ENCODE results near the gene ABCB11.

DNA sequence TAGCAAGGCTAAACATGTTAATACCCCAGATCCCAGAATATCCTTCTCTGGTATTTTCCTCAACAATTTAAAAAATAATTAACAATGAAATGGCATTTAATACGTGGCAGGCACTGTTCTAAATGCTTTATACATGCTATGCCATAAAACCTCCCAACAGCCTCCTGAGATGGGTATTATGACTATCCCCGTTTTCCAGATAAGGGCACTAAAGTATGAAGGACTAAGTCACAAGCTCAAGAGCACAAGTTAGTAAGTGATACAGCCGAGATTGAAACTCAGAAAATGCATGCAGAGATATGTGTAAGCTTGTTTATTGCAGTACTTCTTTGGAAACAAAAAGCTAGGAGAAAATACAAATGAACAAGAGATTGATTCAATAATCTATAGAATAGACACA lies 8.0 kb downstream of the ABCB11 start:
- TF ChIP-seq, protein P1, sequence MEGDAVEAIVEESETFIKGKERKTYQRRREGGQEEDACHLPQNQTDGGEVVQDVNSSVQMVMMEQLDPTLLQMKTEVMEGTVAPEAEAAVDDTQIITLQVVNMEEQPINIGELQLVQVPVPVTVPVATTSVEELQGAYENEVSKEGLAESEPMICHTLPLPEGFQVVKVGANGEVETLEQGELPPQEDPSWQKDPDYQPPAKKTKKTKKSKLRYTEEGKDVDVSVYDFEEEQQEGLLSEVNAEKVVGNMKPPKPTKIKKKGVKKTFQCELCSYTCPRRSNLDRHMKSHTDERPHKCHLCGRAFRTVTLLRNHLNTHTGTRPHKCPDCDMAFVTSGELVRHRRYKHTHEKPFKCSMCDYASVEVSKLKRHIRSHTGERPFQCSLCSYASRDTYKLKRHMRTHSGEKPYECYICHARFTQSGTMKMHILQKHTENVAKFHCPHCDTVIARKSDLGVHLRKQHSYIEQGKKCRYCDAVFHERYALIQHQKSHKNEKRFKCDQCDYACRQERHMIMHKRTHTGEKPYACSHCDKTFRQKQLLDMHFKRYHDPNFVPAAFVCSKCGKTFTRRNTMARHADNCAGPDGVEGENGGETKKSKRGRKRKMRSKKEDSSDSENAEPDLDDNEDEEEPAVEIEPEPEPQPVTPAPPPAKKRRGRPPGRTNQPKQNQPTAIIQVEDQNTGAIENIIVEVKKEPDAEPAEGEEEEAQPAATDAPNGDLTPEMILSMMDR (IDR thresholded peaks at IDR 0.05) = no peak
- TF ChIP-seq POLR2A (IDR thresholded peaks at IDR 0.05) = no peak
